Activated effector memory CD4-positive, alpha-beta T cell treated with anti-CD3 and anti-CD28 coated beads, Interleukin-2, amount 50 U/mL, for 16 hours (primary cell): ENCODE measurements around the gene ENDOU.

Experiments
- DNase-seq: peaks from one replicate; pipeline ENCODE4 v3.0.0-alpha.2; 2020

Gene ENDOU, protein sequence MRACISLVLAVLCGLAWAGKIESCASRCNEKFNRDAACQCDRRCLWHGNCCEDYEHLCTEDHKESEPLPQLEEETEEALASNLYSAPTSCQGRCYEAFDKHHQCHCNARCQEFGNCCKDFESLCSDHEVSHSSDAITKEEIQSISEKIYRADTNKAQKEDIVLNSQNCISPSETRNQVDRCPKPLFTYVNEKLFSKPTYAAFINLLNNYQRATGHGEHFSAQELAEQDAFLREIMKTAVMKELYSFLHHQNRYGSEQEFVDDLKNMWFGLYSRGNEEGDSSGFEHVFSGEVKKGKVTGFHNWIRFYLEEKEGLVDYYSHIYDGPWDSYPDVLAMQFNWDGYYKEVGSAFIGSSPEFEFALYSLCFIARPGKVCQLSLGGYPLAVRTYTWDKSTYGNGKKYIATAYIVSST

DNA sequence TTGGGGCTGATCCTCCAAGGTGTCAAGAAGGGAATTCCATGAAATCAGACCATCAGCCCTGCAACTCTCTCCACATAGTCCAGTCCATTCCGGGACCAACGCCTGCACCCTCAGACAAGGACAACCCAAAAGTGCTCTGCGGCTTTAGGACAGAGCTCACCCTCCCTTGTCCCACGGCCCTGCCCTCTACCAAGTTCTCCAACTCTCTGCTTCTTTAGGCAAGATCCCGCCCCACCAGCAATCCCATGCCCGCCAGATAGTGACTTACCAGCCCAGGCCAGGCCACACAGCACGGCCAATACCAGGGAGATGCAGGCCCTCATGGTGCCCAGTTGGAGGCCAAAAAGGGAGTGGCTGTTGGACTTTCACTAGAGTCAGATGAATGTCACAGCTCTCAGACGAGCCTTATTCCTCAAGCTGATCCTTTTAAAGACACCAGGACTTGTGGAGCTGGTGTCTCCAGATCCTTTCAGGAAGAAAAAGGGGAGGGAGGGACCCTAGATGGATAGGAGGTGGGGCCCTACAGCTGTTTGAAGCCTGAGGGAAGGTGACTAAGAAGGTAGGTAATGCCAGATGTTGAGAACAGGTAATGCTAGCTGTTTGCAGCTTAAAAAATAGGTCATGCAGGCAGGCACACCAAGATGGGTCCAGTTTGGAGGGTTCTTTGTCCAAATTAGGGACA is at the start of gene ENDOU:
TSS of gene ENDOU (minus strand) at position 400 of the 682 bp plus-strand sequence. CDS start at position 323, 77 bp downstream.
- no peak for DNase-seq

DNA sequence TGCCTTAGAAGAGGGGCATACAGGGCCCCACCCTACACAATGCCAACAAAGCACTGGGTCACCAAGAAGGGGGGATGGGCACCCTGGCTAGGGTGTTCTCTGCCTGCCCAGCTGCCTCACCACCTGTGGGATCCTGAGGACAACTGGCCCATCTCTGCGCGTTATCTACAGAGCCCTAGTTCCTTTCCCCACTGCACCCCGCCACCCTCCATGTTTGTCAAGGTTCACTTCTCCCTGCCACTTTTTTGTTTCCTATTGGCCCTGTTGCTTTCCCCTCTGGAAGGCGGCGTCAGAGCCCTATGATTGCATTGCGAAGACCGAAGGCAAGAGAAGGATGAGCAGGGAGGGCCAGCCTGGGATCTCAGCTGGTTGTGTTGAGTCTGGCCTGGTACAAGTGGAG is 49.4 kb upstream of the ENDOU start:
- no peak for DNase-seq

DNA sequence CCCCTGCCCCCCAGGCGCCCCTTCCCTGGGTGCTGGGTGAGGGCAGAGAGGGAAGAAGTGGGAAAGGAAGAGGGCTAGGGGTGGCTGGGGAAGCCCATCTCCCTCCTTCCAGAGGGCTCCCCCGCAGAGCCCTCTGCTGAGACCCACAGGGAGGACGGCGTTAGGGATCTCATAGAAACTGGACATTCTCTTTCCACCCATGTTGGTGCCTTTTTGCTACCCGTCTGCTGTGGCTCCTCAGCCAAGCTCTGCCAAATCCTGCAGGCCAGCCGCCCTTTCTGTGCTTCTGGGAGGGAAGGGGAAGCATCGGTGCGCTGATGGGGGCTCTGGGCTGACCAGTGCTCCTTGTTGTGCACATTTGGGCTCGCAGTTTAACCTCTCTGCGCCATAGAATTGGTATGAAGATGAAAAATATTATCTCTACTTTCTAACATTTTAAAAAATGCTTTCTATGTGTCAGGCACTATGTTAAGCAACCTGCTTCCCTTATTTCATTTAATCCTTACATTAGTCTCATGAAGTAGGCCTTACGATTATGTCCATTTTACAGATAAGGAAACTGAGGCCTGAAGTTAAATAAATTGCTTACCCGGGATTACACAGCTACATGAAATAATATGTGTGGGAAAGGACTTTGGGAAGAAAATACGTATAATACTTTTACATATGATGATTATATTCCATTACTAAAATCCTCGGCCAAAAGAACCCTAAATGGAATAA is 48.7 kb upstream of the ENDOU start:
- DNase-seq, result no peak

DNA sequence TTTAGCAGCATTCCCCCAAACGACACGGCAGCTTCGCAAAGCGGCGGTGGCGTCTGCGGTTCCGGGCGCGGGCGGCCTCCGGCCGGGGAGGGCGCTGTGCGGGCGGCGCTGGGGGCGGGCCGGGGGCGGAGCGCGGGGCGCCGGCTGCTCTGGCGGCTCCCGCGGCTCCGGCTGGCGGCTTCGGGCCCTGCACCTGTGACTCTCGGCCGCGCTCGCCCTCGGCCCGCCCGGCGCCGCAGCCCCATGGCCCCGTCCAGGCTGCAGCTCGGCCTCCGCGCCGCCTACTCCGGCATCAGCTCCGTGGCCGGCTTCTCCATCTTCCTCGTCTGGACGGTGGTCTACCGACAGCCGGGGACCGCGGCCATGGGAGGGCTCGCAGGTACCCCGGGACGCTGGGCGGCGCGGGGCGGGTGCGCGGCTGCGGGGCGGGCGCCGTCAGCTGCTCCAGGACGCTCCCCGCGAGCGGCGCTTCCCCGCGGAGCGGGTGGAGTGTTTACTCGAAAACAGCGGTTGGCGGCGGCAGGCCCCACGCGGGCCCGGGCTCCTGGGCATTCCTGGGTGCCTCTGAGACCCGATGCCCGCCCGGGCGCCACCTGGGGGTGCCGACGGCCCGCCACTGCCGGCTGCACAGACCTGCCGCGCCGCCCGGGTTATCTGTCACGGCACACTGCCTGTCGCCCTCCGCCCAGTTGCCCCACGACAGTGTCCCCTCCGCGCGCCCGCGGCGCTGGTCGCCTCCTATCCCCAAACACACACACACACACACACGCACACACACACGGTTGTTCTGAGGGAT is 48.0 kb upstream of the ENDOU start, which contains the start of gene SLC48A1:
TSS of gene SLC48A1 (plus strand) at position 177 of the 796 bp plus-strand sequence. CDS start at position 244, 67 bp downstream.
- peak; percentile 91 for DNase-seq

DNA sequence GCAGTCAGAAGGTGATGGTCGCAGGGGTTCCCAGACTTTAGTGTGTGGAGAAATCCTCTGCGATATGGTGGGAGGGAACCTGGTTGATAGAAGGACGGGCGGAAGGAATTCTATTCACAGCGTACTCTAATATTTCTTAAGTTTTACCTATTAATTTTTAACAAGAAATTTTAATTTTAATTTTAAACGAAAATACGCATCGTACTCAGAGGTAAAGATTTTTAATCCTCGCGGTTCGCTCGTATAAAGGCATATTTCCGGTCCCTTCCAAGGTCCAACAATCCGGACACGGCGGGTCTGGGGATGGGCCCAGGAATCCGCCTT is 47.4 kb upstream of the ENDOU start:
- DNase-seq, result no peak

DNA sequence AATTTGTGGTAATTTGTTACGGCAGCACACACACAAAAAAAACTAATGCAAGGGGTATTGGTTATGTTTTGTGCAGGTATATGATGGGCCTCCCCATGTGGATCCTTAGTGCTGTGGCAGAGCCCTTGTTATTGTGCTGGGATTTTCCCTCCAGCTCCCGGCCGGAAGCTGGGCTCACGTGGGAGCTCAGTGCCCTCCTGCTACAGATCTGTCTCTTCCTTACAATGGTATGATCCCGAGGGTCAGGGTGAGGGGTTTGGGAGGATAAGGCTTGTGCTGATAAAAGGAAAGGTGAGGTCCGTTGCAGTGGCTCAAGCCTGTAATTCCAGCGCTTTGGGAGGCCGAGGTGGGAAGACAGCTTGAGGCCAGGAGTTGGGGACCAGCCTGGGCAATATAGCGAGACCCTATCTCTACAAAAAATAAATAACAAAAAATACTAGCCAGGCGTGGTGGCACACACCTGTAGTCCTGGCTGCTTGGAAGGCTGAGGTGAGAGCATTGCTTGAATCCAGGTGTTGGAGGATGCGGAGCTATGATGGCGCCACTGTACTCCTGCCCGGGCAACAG is 46.9 kb upstream of the ENDOU start:
- no peak for DNase-seq

DNA sequence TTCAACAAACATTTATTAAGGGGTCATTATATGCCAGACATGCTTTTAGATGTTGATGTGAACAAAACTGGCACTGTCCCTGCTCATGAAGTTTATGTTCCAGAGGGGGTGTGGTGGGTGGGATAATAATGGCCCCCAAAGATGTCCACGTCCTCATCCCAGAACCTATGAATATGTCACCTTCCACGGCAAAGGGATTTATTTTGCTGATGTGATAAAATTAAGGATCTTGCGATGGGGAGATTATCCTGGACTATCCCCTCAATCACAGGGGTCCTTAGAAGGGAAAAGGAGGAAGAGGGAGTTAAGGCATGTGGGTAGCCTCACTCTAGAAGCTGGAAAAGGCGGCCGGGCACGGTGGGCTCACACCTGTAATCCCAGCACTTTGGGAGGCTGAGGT is 46.0 kb upstream of the ENDOU start:
- DNase-seq, result no peak

DNA sequence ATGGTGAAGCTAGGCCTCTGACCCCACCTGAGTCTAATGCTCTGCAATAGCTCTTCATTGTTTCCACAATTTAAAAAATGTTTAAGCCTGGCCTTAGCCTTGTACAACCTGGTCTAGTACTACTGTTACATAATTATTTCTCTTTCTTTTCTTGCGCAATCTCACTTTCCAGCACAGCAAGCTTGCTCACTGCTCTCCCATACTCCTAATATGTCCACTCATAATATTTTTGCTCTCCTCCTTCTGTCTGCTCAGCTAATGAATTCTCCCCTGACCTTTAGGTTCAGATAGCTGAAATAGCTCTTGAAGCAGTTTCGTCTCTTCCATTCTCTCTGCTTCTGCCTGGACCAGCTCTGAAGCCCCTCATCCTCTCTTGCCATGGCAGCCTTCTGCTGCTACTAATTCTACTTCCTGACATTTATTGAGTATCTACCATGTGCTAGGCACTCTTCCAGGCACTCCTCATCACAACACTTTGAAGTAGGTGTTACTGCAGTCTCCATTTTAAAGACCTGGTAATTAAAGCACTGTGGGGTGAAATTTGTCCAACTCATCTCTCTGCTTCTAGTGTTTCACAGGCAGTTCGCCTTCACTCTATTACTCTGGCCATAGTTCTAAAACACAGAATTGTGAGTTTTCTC is 44.9 kb upstream of the ENDOU start:
- no peak for DNase-seq

DNA sequence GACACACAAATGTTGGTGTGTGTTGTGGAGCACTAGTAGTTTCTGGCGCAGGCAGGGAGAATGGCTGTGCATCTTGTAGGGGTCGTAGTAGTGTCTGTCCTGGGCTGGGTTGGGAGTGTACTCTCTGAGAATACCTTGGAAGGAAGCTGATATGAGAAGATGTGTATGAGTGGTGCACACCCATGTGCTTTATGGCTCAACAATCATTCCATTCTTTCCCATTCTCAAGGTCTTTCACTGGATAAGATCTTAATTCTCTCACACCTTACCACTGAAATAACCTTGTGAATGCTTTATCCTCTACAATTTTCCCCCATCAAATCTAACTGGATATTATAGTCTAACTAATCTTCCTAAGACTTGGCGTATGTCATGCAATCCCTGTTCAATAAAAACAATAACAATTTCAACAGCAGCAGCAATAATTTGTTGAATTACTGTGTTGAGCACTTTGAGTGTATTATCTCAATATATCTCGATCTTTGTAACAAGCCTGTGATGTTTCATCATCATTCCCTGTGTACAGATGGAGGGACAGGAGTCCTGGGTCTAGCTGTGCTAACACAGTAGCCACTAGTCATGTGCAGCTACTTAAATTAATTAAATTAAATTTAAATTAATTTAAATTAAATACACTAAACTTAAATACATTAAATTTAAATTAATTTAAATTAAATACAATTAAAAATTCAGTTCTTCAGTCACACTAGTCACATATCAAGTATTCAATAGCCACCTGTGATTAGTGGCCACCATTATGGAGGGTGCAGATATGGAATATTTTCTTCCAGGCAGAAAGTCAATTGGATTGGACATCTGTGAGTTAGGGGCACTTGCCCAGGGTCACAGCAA is 44.2 kb upstream of the ENDOU start:
- DNase-seq, result no peak

DNA sequence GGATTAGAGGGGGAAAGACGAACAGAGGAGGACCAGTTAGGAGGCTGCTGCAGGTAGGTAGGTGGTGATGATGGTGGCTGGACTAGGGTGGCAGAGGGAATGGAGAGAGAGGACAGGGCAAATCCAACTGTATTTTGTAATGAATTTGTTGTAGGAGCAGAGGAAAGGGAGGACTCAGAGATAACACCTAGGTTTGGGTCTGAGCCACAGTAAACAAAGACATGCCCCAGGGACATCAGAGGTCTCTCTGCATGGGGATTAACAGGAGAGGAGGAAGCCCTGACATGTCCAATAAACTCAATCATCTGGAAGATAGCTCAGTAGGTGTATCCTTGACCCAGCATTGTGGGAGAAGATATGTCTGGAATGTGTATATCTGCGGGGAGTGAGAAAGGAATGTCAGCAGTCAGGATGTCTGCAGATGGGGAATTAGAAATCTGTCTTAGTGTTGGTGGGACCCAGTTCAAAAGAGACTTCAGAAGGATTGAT is 43.1 kb upstream of the ENDOU start:
- no peak for DNase-seq

DNA sequence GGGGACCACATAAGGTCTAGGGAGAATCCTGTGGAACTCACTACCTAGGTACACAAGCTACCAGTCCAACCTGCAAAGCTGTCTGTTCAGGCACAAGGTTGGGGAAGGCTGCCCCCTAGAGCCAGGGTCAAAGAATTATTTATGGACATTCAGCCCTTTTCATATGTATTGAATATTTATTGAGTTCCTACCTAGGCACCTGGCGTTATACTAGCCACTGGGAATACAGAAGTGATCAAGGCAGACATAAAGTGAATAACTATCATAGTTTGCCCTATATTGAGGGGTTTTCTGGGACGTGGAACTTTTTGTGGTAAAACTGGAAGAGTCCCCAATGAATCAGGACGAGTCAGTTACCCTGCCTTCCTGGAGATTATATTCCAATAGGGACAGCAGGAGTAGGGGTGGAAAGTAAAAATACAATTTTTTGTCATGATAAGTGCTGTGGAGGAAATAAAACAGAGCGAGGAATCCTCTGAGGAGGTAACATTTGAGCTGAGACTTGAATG is 42.0 kb upstream of the ENDOU start:
- DNase-seq, result peak; percentile 88

DNA sequence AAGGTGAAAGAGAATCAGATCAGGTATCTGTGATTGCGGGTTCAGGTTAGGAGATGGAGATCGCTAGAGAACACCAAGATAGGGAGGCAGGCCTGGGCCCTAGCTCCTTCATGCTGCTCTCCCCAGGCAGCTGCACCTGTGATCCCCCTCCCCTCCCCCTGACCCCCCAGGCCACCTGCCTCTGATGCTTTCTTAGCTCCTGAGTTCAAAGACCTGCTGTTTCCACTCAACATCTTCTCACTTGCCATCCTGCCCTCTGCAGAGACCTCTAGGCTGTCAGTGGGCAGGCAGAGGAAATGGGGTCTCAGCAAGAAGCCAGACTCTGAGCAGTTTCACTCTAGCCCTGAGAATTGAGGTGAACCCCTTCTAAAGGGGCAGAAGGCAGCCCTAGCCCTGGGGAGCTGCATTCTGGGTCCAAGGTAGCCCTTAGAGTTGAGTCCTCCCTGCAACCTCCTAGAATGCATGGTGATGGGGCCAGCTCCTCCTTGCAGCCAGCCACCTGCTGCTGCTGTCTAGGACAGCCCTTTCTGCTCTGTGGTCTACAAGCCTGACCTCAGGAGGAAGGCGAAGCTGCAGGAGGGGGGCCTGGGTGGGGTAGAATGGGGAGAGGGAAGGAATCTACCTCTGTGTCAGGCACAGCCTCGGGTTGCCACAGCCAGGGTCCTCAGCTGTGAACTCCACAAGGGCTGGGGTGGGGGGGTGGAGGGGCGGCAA is 41.4 kb upstream of the ENDOU start:
- no peak for DNase-seq

DNA sequence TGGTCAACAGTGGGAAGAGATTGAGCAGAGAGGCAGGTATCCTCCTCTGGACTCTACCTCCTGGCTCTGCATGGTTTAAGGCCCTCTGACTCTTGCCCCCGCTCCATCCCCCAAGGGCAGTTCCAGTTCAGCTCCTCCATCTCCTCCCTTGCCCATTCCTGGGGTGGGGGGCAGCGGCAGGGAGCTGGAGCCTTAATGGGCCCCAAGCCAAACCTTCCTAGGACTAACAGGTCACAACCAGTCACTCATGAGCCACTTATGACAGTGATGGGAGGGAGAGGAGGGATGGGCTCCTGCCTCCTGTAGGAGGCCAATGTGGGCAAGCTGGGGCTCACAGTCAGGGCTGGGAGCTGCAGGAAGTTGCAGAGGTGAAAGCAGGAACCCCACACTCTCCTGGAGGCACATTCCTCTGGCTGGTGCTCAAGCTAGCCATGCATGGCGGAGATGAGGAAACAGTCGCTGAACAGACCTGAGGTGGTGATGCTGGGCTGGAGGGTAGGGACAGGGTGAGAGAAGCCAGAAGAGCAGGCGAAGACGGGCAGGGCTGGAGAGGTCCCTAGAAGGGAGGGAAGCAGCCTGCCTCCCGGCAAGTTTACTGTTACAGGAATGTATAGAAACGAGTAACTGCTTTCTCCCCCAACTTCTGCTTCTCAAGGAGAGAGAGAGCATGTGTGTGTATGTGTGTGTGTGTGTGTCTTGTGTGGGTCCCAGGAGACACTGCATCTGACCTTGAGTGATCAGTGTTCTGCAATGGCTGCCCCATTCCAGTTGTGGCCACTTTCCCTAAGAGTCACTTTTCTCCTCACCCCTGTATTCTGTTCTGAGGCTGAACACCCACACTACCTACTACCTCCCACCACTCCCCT is 38.4 kb upstream of the ENDOU start:
- DNase-seq, result no peak

DNA sequence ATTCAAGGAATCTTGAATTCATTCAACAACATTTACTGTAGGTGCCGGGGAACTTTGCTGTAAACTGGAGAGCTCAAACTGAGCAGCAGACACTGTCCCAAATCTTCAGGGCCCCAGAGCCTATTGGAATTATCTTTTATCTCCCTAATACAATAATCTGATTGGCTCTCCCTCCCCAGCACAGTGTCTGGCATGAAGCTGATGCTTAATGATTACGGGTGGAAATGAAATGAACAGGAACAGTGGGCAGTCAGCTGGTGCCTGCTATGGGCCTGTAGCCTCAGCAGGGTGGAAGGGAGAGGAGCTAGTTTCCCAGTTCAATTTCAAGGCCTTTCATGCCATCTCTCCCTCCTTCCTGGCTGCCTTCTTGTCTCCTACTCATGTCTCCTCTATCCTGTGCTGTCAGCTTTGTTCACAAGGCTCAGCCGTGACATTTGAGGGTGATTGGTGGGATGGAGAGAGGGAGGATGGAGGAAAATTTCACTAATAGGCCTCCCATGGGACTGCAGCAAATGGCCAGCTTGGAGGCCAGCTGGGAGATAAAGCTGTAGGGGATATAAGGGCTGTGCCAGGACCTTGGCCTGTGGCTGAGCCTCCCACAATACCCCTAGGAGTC is 37.7 kb upstream of the ENDOU start:
- DNase-seq, result no peak

DNA sequence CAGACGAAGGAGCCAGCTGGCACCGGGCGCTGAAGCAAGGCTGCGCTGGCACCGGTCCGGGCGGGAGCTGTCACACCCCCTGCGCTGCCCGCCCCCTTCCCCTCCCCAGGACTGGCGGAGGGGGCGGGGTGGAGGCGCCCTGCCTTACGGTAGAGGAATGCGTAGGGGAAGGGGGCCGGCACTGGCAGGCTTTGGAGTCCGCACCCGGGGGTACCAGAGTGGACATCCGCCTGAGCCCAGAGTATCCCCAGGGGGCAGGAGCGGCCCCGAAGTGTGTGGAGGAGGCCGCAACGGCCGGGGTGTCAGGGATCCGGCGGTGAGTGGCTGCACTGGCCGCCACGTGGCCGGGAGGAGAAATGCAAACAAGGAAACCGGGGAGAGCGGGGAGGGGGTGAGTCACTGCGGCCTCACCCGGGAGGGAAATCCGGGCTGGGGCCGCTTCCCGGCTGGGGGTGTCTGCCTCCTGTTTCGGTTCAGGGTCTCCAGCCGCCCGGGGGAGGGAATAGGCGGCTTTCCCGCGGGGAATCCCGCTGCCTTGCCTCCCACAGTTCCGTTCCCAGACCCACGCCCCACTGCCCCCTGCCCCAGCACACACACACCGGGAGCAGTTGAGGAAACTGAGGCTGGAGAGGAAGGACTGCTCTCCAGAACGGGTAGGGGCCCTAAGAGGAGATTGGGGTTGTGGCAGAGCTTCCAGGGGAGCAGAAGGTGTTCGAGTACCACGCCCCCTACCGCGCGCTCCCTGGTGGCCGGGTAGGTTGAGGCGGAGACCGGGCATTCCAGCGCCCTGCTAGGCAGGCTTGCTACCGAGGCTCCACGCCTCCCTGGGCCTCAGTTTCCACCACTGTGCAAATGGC is 33.8 kb upstream of the ENDOU start, which contains the start of gene RAPGEF3:
TSS of gene RAPGEF3 (minus strand) at position 47 of the 857 bp plus-strand sequence. CDS start 324 bp downstream, outside the sequence.
- peak; percentile 90 for DNase-seq

DNA sequence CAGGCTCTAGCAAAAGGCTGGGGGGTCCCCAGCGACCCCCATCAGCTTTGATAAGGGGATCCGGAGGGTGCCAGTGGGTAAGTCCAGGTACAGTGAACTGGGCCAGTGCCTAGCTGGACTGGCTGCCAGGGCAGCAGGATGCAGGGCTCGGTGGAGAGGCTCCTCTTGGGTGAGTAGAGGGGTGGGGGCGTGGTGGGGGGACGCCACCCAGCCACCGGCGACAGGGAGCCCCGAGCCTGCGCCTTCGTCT is 33.2 kb upstream of the ENDOU start:
- DNase-seq, result no peak

DNA sequence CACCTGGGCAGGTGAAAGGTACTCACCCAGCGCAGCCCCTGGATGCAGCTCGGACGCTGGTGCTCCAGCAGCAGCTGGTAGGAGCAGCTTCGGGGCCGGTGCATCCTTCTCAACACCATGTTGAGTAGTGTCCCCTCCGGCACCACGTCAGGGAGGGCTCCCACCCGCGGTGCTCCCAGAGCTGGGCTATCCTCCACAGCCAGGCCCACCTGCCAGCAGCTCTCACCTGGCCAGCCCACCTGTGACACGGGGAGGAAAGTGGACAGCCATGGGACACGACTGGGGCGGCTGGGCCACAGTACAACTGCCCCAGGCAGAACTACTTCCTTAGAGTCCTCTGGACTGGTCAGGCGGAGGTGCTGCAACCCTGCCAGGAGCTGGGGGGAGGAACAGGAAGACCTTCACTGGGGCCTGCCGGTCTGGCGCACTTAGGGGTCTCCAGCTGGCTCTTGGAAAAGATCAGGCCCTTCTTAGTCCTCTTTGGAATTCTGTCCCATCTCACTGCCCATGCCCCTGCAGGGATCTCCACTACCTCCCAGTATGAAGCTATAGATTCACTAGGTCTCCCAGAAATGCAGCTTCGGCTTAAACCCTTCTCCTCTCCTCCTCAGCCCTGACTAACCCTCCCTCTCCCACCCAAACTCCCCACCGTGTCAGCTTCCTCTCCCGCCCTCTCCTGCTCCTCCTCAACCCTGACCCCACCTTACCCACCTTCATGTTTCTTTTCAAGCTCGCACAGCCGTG is 32.7 kb upstream of the ENDOU start:
- no peak for DNase-seq
